ENCODE data around the gene CD37.

DNA sequence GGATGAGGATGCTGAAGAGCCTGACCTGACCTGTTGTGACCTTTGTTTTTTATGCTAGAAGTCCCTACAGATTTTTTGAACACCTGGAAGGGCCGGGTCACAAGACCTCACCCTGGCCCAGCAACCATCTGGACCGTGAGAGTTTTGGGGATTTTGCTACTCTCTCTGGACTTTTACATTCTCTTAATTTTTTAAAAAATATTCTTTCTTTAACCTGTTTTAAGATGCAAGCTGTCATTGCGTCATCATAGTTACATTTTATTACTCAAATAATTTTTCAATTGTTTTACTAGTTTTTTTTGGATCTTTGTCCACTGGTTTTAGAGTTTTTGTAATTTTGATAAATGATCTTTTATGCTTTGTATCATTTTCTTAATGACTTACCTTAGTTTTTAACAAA is 36.0 kb downstream of the CD37 start:
- TF ChIP-seq POLR2A (IDR thresholded peaks at IDR 0.05; ENCODE audit: low read length) (no peak), GATA1 (IDR thresholded peaks at IDR 0.05; ENCODE audit: low read depth, low read length) (no peak)

All from erythroblast (primary cell).